ENCODE measurements around the gene CPA5. TPM values are rescaled to one million over a fixed set of nuclear protein-coding genes. Genes with fewer than 3 reads are reported as not detected.

The CPA5 gene
- total and polyA plus RNA-seq, 2 of the 8 experiments (the other 6 are each of a cell fraction or from before 2014, with no cell fraction given): 0.12 TPM; not detected in 1

- no peak overlapping the region for H2BK15ac ChIP-seq (ENCODE audit: low read length)
- POLR2A ChIA-PET (ENCODE audit: partially characterized antibody): no interaction called here
- TF ChIP-seq CHD1 (IDR thresholded peaks at IDR 0.05; ENCODE audit: low read depth, low read length) (no peak), CHD7 (IDR thresholded peaks at IDR 0.05; ENCODE audit: insufficient replicate concordance, low read length) (no peak)
These were observed 42.0 kb upstream of the CPA5 start for GRCh38 chr7:130302649-130303048.

More at GRCh38 chr7:130302649-130303048, 42.0 kb upstream of the CPA5 start:
- CTCF ChIA-PET (ENCODE audit: partially characterized antibody): interaction anchor here (0.6 to 1.5 kb wide), 5 partner anchors 26 to 79 kb away, joined by 3 to 4 read pairs (median 3); no protein-coding TSS in a partner anchor
- H4K91ac ChIP-seq (replicated peaks; ENCODE audit: insufficient read length, low read length): no peak overlapping the region
- H3K56ac ChIP-seq (replicated peaks; ENCODE audit: insufficient read length, low read depth, low read length): no peak overlapping the region
- no peaks in the 10 kb centered on the region for H3K79me2 ChIP-seq (ENCODE audit: control insufficient read depth in 1 of 2, insufficient read depth in 2 of 2, low read length in 2 of 2)
- FAIRE-seq: no peak
- no peak overlapping the region for H3K14ac ChIP-seq (ENCODE audit: insufficient read length)
- no peak overlapping the region for H4K8ac ChIP-seq (ENCODE audit: extremely low read depth, insufficient read depth, low read length)
- no peak overlapping the region for H4K5ac ChIP-seq (ENCODE audit: insufficient read length, low read depth, low read length)
- no peak overlapping the region for H3K4me3 ChIP-seq (ENCODE audit: extremely low read depth in 1 of 4, insufficient read depth in 2 of 4, low read depth in 3 of 4, low read length in 4 of 4)
- no peak overlapping the region for H3K23ac ChIP-seq (ENCODE audit: insufficient read length)
- no peak overlapping the region for H3K27ac ChIP-seq (ENCODE audit: low read depth, low read length)
- no peak overlapping the region for H3K9ac ChIP-seq (replicated peaks in 1 of 4; ENCODE audit: extremely low read depth in 1 of 4, low read depth in 3 of 4, low read length in 3 of 4)
- H2BK120ac ChIP-seq (replicated peaks; ENCODE audit: low read depth, low read length): no peak overlapping the region
- H3K18ac ChIP-seq (ENCODE audit: extremely low read depth, low read length): no peak overlapping the region
- no peak overlapping the region for H2BK12ac ChIP-seq (ENCODE audit: low read depth, low read length)
- no peaks in the 10 kb centered on the region for H3K23me2 ChIP-seq (ENCODE audit: low read depth, low read length)
- no peaks in the 10 kb centered on the region for H3K36me3 ChIP-seq (ENCODE audit: control insufficient read depth in 2 of 4, insufficient read depth in 4 of 4, low read length in 3 of 4)
- no peaks in the 10 kb centered on the region for H3K4me1 ChIP-seq (replicated peaks in 1 of 4; ENCODE audit: control insufficient read depth in 3 of 4, insufficient read depth in 4 of 4, low read length in 3 of 4)
- no peak overlapping the region for H2BK20ac ChIP-seq (ENCODE audit: low read length)
- no peak overlapping the region for H3K4me2 ChIP-seq (ENCODE audit: insufficient read depth in 1 of 2, low read depth in 2 of 2, low read length in 2 of 2)
- H2BK5ac ChIP-seq (ENCODE audit: low read depth, low read length): no peak overlapping the region
- H2AK5ac ChIP-seq (ENCODE audit: low read depth, low read length): no peak overlapping the region
- H3K79me1 ChIP-seq (ENCODE audit: low read depth, low read length): no peaks in the 10 kb centered on the region
- no peaks in the 10 kb centered on the region for H3K27me3 ChIP-seq (replicated peaks in 1 of 4; ENCODE audit: control insufficient read depth in 3 of 4, extremely low read depth in 1 of 4, insufficient read depth in 3 of 4, low read length in 3 of 4)
- no peak overlapping the region for H3K4ac ChIP-seq (replicated peaks; ENCODE audit: insufficient read length, low read depth, low read length)
- no peak for DNase-seq (ENCODE audit: low read depth in 1 of 2, low spot score in 2 of 2)
- no peak overlapping the region; the same call in 1 of the 2 replicates for H2AFZ ChIP-seq (ENCODE audit: low read length)
- no peaks in the 10 kb centered on the region for H3K9me3 ChIP-seq (ENCODE audit: insufficient read depth in 2 of 2, low read depth in 1 of 2, low read length in 1 of 2)
- no peaks in the 10 kb centered on the region for H4K20me1 ChIP-seq (replicated peaks in 1 of 2; ENCODE audit: control insufficient read depth in 1 of 2, insufficient read depth in 2 of 2, low read length in 2 of 2)

Measured in H1 (cell line).